GM21423 (cell line): ENCODE results near the gene NOL4L.
A peak's percentile ranks its signal among the peaks of the same experiment; 100 is the strongest.

Experiments
- ATAC-seq: cut with Tn5 transposase; IDR thresholded peaks from one replicate; pipeline ENCODE4 v1.9.1; 2021; ENCODE audit warnings: mild to moderate bottlenecking, moderate library complexity; ENCODE audit not compliant: unreplicated experiment

Gene NOL4L

DNA sequence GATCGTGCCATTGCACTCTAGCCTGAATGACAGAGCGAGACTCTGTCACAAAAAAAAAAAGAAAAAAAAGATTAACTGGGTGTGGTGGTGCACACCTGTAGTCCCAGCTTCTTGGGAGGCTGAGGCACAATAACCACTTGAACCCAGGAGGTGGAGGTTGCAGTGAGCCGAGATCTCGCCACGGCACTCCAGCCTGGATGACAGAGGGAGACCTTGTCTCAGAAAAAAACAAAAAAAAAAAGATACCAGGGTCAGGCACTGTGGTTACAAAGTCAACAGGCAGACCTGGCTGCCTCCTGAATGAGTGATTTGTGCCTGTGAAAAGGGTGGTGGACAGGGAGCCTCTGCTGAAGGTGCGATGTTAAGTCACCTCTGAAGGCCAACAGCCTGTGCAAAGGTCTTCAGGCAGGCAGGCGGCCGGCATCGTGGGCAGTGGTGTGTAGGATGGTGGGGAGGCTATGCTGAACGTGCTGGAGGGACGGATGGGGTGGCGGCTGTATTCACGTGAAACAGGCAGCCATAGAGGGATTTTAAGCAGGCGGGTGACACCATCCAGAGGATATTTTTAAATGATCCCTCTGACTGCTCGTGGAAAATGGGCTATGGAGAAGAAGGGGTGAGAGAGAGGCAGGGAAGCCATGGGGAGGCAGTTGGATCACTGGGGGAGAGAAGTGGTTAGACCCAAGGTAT is 41.4 kb downstream of the NOL4L start:
- no peak for ATAC-seq

- ATAC-seq, result no peak
Measured at GRCh38 chr20:32542259-32542615, 42.9 kb downstream of the NOL4L start.

- no peak for ATAC-seq
Measured at GRCh38 chr20:32541323-32542258, 43.5 kb downstream of the NOL4L start.

GRCh38 chr20:32539817-32540675 is 45.1 kb downstream of the NOL4L start:
- ATAC-seq, result peak; percentile 37

- no peak for ATAC-seq
Measured at GRCh38 chr20:32539026-32539816, 45.9 kb downstream of the NOL4L start.

DNA sequence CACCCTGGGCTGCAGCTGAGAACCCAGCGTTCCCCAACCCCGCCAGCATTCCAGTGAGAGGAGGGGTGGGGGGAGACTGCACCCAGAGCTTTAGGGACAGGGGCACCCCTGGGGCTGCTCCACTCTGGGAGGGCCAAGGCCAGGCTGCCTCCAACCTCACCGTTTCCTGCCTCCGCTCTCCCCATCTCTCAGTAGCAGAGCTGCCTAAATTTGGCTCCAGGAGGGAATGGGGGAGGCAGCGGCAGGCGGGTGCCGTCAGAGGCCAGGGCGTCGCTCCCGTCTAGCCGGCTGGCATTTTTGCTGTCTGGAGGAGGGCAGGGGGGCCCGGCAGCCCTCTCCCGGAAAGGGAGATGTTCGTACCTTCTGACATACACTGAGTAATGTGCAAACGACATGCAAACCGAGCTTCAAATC is 46.6 kb downstream of the NOL4L start:
- no peak for ATAC-seq

DNA sequence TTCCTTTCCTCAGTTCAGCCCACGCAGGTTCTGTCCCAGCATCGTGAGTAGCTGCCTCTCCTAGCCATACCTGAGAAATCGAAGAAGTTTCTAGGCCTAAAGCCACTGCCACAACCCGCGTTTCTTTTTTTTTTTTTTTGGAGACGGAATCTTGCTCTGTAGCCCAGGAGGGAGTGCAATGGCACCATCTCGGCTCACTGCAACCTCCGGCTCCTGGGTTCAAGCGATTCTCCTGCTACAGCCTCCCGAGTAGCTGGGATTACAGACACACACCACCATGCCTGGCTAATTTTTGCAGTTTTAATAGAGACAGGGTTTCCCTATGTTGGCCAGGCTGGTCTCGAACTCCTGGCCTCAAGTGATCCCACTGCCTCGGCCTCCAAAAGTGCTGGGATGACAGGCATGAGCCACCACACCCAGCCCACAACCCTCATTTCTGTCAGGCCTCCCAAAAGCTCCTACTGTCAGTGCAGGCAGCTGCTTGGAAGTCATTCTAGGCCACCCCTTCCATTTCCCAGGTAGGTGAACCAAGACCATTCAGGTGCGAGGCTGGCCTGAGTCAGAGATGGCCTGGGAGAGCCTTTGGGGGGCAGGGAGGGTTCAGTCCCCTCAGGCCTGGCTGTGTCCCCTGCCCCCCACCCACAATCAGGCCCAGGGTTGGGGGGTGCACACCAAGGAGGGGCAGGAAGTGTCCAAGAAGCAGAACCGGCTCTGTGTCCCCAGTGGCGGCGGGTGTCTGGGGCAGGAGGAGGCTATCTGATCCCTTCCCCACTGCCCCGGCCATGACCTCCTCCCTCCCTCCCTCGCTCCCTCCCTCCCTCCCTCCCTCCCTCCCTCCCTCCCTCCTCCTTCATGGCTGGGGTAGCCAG is 47.2 kb downstream of the NOL4L start:
- no peak for ATAC-seq

DNA sequence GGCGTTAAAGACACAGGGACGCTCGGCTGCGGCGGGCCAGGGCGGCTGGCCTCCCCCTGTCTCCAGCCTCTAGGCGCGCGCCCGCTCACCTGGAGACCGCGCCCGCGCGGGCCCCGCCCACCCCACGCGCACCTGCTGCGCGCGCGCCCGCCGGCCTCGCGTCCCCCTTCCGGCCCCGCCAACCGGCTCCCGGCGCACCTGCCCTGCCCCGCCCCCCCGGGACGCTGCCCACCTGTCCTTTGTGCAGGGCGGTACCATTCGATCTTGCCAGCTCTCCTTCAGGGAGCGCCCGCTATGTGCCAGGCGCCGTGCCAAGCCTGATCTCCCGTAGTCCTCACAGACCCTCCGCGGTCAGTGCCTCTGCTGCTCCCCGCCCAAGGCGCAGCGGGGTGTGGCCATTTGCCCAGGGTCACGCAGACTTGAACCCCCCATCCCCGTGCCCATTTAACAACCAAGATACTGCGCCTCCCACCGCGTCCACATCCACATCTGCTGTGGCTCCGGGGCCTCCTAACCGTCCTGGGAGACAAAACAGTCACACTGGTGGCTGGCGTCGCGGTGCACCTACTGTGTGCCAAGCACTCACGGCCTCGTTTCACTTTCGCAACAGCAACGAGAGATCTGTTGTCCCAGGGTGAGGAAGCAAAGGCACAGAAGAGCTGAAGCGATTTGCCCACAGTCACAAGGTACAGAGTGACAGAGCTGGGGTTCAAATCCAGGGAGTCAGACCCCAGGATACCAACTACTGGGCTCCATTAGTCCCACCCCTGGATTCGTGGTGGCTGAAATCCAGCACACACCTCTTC is 48.1 kb downstream of the NOL4L start:
- ATAC-seq, result peak; percentile 22

GRCh38 chr20:32535953-32536823 is 48.9 kb downstream of the NOL4L start:
- peak; percentile 36 for ATAC-seq

DNA sequence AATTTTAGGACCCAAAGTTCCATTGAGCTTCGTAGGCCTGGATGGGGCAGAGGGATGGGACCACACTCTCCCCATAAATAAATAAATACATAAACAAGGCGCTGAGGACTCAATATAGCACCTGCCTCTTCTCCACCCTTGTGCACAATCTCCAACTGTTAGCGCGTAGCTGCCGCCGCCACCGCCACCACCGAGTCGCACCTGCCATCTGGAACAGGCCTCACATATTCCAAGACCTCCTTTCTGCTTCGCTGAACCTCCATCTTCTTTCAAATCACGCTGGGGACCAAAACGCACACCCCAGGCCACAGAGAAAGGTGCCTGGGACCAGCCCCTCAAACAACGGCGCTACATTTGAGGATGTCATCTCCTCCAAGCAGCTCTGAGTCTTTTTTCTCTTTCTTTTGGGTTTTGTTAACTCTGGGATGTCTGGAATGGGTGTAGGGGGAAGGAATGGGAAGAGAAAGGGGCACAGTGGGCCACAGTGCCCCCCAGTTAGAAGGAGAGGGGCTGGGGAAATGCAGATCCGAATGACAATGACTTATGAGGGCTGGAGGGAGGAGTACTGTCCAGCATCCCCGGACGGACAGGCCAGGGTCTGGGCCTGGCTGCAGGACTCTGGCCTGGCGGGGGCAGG is 49.7 kb downstream of the NOL4L start:
- no peak for ATAC-seq

- no peak for ATAC-seq
Measured at GRCh38 chr20:32534661-32535240, 50.4 kb downstream of the NOL4L start.

DNA sequence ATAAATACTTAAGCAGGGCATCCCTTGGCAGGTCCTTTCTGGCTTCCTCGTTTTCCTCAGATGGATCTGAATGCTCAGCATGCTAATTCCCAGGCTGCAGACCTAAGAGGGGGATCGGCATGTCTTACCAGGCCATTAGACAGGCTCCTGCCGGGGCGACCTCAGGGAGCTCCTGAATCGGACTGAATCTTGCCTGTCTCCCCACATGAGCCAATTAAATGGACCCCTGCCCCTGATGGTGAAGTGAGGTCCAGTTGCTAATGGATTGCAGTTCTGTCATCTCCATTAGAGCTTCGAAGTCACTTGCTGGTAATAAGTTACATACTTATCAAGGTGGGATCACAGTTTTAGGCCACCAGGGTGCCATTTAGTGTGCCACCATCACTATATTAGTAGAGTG is 51.4 kb downstream of the NOL4L start:
- no peak for ATAC-seq

- ATAC-seq, result no peak
Measured at GRCh38 chr20:32532246-32532645, 52.9 kb downstream of the NOL4L start.

- ATAC-seq, result no peak
Measured at GRCh38 chr20:32528905-32529670, 56.0 kb downstream of the NOL4L start.

- no peak for ATAC-seq
Measured at GRCh38 chr20:32528171-32528891, 56.8 kb downstream of the NOL4L start.
